CD4-positive, alpha-beta T cell treated with Interleukin-6 for 4 hours (primary cell): ENCODE results near the gene CDT1.
"Not testable (repeated sequence)": the region's sequence is repeated elsewhere in the genome, so short reads cannot be mapped to it uniquely, and the experiment has no call there.

ENCODE experiments used
- DNase-seq: peaks from one replicate; pipeline ENCODE4 v3.0.0-alpha.2; 2020; ENCODE audit warnings: mixed read lengths

The CDT1 gene

DNA sequence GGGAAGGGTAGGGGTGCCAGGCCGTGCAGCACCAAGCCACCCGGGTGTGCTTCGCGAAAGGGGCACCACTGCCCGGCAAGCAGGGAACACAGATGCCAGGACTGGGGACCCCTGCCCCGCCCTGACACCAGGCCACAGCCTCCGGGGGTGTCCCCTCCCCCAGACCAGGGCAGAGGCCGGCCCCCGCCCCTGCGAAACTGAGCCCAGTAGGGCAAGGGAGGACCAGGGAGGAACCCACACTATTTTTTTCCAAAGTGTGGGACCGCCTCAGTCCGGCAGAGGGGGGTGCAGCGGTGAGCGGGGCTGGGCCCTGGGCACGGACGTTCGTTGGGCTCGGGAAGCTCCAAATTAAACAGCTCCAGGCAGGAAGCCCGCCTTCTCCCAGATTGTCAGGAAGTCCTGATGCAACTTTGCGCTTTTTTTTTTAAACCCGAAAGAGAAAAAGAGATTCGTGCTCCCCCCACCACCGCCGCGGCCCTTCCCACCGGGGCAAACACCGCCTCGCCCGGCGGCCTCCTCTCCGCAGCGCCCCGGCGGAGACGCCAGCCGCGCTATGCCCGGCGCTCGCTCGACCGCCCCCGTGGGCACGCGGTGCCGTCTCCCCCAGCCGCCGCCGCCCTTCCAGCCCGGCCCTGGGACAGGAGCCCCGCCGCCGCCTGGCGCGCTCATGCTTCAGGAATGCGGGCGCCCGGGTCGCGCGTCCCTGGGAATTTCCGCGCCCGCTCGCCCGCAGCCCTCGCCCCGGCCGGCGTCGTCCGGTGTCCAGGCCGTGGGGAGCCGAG is 19.3 kb upstream of the CDT1 start:
- peak; percentile 52 for DNase-seq

DNA sequence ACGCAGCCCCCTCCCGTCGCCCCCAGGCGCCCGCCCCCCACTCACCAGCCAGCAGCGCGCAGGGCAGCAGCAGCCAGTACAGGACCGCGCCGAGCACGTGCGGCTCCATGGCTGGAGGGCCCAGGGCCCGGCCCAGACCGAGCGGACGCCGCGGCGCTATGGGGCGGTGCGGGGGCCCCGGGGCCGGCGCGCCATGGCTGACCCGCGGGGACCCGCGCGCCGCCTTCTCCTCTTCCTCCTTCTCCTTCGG is 18.8 kb upstream of the CDT1 start:
- DNase-seq = no peak

DNA sequence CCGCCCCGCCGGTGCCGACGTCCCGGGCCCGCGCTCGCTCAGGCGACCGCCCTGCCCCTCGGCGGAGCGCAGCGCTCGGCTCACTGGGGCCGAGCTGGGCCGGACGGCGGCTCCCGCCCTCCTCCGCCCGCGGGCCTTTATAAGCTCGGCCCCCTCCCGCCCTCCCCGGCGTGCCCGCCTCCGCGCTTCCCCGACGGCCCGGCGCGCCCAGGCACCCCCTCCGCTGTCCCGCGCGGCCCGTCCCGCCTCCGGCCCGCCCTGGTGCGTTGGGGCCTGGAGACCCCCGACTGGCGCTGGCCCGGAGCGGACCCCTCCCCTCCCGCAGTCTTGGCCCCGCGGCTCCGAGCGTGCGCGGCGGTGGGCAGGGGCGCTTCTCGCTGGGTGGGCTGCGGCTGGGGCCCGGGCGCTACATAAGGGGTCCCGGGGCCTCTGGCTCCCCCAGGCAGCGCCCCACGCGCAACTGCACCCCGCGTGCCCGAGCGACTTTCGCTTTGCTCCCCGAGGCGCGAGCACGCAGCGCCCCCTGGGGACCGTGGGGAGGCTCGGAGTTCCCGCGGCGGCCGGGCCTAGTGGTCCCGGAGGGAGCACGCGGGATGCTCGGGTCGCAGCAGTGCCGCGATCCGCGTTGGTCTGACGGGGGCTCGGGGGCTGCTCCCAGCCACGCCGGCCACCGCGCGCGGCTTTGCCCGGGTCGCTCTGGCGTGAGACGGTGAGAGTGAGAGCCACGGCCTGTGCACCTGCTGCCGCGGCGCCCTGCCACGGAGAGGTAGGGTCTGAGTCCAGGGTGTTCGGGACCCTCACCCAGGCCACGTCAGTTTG is 18.3 kb upstream of the CDT1 start, which contains the start of gene PIEZO1:
PIEZO1 (minus strand) TSS at position 115 of the 819 bp plus-strand sequence. CDS start 256 bp downstream, outside the sequence.
- DNase-seq = peak; percentile 91

DNA sequence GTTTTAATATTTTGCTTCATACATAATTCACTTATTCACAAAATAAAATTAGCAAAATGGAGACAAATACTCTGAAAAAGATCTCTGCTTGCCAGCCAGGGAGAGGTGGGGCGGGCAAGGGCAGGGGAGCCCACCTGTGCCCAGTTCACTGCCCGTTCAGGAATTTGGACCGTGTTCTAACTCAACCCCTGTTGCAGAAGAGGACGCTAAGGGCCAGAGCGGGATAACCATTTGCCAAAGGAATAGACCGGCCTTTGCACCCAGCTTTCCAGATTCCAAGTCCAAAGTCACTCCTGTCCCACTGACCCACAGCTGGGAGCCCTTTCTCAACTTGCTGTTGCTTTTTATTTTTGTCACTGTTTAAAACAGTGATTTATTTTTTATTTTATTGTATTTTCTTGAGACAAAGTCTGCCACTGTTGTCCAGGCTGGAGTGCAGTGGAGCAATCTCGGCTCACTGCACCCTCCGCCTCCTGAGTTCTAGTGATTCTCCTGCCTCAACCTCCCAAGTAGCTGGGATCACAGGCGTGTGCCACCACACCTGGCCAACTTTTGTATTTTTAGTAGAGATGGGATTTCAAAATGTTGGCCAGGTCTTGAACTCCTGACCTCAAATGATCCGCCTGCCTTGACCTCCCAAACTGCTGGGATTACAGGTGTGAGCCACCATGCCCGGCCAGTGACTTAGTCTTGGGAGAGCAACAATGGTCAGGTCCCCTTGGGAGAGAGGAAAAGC is 15.8 kb upstream of the CDT1 start:
- DNase-seq = no peak

DNA sequence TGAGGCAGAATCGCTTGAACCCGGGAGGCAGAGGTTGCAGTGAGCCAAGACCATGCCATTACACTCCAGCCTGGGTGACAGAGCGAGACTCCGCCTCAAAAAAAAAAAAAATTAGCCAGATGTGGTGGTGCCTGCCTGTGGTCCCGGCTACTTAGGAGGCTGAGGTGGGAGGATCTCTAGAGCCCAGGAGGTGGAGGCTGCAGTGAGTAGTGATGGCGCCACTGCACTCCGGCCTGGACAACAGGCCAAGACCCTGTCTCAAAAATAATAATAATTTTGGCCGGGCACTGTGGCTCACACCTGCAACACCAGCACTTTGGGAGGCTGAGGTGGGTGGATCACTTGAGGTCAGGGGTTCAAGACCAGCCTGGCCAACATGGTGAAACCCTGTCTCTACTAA is 14.8 kb upstream of the CDT1 start:
- DNase-seq = not testable (repeated sequence)

DNA sequence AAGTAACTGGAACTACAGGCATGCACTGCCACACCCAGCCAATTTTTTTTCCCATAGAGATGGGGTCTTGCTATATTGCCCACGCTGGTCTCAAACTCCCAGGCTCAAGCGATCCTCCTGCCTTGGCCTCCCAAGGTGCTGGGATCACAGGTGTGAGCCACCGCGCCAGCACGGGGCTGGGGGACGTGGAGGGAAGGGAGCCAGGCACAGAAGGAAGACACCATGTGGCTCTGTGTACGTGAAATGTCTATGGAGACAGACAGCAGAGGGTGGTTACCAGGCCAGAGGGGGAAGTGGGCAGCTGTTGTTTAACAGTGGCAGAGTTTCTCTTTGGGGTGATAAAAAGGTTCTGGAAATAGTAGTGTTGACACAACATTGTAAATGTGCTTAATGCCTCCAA is 14.0 kb upstream of the CDT1 start:
- no peak for DNase-seq

DNA sequence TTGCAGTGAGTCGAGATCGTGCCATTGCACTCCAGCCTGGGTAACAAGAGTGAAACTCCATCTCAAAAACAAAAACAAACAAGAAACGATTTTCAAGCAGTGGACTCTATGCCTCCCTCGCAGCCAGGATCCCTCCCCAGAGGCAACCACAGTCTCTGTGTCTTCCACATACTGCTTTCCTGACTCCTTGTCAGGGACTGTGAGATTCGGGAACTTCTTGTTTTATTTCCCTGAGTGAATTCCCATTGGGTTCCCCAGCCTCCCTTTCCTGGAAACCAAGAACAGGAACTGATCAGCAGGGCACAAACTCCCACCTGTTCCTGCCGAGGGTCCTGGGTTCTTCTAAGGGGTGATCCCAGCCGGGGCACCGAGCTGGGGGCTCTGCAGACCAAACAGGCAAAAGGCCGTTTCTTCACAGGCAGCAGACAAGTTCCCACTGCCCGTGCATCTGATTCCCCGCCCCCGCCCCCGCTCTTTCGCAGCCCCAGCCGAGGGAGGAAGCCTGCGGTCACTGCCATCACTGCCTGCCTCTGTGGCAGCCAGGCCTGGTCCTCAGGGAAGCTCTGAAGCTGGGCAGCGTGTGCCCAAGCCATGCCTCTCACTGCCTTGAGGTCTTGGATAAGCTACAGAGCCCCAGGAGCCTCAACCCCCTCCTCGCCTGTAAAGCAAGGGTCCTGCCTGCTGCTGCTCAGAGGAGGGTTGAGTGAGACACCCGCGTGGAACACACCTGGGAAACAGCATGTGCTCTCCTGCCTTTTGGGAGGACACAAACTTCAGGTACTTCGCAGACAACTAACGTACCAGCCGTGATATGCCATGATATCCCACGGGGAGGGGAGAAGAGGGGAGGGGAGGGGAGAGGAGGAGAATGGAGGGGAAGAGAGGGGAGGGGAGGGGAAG is 13.0 kb upstream of the CDT1 start:
- peak; percentile 83 for DNase-seq

DNA sequence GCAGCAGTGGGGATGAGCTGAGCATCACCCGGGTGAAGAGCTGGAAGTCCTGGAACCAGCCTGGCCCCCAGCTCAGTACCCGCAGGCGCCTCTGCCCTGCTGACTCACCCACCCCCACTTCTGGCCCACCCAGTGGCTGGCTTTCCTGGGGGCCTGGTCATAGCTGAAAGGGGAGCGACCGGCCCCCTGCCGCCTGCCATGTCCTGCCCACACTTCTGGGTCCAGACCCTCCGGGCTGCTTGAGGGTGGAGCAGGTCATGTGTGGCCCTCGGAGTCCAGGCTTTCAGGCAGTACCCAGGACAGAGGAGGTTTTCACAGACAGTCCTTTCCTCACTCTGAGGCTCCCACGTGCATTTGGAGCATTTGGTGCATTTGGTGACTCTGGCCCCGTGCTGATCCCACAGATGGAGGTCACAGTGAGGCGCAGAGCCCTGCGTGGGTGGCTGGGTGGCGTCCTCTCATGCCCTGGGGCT is 11.5 kb upstream of the CDT1 start:
- DNase-seq = no peak

DNA sequence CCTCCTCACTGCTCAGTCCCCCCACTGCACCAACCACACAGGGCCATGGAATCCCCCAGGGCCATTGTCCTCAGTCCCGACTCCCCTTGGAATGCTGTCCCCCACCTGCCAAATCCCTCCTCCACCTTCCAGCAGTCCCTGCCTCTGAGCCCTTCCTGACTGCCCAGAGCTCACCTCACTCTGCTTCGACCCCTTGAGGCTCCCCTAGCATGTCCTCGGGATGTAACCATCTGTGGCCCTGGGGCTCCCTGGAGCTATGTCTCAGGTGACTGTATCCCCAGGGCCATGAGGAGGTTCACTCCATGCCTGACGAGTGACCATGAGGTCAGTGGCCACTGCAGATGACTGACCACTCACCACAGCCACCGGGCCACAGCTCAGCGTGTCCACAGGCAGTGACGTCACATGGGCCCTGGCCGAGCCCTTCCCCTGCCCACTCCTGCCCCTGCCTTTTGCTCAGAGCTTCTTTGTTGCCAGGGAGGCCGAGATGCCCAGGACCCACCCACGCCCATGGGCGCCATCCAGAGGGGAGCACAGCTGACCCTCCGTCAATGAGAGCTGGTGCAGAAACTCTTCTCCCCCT is 10.8 kb upstream of the CDT1 start:
- no peak for DNase-seq

DNA sequence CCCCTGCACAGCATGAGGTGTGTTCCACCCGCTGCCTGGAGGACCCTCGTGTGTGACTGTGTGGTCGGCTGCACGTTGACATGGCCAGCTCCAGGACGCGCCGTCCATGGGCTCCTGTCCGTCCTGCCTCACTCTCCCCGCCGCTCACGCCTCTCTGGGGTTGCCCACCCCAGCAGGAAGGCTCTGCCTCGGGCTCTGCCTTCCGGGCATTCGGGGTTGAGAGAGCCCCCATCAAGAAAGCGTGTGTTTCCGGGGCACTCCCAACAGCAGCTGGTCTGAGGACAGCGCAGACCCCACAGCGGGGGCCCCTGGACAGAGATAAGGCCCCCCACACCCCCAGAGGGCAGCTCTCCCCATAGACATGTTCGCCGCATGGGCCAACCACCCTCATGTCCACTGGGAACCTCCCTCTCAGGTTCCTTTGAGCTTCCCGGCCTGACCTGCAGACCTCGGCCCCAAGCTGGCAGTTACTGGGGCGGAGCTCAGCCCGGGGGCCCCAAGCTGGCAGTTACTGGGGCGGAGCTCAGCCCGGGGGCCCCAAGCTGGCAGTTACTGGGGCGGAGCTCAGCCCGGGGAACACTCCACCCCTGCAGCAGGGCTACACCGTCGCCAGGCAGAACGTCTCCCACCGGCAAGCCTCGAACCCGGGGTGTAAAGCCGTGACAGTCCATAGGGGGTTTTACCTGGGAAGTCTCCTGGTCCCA is 10.2 kb upstream of the CDT1 start:
- DNase-seq = no peak

DNA sequence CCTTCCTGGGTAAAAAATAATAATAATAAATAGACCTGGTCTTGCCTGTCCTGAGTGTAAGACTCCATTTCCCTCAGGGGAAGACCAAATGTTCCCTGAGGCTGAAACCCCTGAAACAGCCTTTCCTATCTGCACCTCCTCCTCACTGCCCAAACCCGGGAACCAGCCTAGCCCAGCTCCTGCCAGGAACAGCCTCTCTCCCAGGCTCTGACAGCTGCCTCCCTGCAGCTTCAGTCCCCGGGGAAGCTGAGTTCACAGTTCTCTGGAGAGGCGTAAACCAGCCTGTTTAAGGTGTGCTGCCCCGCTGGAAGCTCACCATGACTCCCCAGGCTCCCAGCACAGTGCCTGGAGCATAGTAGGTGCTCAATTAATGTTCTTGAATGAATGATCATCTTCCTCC is 7.3 kb upstream of the CDT1 start:
- DNase-seq = no peak

DNA sequence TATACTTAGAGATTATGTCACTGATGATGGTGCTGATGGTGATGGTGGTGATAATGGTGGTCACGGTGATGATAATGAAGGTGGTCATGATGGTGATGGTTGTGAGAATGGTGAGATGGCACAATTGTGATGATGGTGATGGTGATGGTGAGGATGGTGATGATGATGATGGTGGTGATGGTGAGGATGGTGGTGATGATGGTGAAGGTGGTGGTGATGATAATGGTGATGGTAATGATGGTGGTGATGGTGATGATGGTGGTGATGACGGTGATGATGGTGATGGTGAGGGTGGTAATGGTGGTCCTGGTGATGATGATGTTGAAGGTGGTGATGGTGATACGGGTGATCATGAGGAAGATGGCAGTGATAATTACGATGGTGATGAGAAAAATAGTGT is 5.5 kb upstream of the CDT1 start:
- no peak for DNase-seq

DNA sequence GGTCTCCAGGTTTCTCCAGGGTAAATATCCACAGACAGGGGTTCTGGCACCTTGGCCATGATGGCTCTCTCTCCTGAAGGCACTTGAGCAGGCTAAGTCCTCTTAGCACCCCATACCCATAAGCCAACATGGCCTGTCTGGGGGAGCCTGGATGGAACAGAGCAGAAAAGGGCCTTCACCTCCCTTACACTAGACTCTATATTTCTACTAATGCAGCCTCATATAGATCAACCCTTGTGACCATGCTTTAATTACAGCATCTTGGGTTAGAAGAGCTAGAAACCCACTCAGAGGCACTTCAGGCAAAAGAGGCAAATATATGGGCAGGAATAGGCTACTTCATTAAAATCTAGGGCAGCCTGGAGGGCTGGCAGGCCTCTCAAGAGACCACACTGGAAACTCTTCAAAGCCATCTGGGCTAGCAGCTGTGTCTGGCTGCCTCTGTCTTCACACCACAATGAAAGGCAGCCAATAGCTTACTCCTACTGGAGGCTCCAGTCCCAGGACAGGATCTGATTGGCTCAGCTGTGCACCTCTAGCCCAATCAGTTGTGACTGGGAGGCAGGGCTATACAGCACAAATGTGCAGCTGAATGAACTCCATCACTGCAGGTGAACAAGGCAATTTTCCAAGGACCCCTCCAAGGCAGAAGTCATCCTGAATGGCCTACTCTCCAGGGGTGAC is 4.7 kb upstream of the CDT1 start:
- no peak for DNase-seq

DNA sequence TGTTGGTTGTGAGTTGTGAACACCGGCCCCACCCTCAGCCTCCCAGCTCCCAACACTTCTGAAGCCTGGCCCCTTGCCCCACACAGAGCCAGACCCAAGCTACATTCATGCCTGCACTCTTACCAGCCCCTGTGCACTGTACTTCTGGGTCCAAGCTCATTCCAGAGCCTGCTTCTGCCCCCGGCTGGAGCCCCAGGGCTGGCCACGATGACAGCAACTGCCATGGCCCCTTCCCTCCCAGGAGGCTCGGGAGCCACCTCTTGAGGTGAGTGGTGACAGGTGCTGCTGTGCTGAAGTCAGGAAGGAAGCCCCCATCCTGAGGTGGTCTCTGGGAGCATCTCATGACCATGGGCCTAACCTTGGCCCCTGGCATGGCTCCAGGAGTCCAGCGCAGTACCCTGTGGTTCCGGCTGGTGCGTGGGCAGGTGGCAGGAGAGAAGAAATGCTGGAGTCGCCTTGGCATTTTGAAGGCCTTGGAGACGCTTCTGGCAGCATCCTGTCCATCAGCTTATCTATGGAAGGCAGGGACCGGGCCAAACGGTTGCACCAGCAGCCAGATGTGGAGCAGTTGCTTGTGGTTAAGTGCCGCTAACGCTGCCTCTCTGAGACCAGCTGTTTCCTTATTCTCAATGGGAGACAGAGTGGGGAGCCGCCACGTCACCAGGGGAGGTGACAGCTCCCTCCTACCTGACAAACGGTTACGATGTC is 3.9 kb upstream of the CDT1 start:
- peak; percentile 62 for DNase-seq

DNA sequence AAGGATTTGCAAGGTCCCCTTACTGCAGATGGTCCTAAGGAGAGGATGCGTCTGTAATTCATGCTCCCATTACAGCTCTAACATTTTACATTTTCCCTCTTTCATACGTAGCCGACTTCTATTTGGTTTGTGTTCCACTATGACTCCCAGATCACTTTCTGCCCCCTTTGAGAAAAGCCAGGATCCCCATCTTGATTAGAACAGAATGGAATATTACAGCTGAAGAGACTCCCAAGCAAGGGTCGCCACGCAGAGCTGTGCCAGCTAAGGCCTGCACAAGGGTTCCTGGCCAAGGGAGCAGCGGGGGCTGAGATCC is 3.4 kb upstream of the CDT1 start:
- no peak for DNase-seq

DNA sequence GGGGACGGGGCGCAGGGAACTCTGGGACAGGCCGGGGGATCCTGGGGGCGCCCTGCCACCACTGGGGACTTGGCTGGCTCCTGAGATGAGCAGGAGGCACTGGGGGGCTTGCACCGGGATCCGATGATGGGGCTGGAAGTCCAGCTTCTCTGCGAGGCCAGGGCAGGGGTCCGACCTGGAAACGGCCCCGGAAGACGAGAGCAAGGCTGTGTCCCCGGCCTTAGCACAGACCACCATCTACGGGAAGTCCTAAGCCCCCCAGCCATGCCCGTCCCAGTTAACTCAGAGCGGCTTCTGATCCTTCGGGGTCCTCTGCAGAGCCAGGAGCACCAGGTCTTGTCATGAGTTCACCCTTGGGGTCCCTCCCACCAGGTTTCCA is 573 bp downstream of the CDT1 start:
- no peak for DNase-seq

DNA sequence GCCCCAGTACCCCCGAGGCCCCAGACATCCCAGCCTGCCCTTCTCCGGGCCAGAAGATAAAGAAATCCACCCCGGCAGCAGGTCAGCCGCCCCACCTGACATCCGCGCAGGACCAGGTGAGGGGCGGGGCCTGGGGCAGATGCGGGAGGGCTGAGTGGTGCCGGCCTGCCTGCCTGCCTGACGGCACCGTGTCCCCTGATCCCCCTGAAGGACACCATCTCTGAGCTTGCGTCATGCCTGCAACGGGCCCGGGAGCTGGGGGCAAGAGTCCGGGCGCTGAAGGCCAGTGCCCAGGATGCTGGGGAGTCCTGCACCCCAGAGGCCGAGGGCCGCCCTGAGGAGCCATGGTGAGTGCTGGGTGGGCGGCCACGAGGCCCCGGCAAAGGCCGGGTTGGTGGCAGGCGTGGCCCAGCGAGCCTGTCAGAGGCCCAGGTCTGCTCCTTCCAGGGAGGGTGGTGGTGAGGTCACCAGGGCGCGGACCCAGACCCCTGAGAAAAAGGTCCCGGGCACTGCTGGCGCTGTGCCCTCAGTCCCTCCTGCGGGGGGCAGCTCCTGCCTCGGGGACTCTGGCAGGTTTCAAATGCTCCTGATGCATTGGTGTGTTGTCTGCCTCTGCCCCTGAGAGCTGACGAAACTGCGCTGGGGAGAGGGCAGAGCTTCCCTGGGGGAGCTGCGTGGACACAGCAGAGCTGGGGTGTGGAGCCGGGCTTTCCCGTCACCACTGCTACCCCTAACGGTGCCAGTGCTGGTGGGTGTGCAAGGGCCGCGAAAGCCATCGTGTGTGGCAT is 1.2 kb downstream of the CDT1 start:
- peak; percentile 43 for DNase-seq

DNA sequence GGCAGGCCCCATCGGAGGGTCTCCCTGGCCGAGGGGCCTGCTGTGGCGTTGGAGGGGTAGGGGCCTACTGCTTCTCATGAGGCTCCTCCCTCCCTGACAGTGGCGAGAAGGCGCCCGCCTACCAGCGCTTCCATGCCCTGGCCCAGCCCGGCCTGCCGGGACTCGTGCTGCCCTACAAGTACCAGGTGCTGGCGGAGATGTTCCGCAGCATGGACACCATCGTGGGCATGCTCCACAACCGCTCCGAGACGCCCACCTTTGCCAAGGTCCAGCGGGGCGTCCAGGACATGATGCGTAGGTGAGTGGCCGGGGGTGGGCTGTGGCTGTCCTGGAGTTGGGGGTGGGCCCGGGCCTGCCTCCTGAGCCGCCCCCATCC is 1.7 kb downstream of the CDT1 start:
- no peak for DNase-seq

DNA sequence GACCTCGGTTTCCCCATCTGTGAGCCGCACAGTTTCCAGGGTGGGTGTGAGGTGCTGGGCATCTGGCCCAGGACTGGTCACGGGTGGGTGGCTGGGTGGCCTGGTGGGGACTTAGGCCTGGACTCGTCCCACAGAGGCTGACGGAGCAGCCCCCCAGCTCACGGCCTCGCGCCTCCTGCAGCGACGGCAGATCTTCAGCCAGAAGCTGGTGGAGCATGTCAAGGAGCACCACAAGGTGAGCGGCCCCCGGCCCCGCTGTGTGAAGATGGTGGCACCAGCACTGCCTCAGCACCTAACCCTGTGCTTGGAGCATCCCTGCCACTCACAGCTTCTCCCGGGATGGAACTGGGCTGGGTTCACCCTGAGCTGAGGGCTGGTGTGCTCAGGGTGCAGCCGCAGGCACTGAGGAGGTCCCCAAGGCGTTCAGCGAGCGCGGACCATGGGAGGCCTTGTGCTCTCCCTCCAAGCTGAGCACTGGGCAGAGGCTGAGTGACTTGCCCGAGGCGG is 2.4 kb downstream of the CDT1 start:
- no peak for DNase-seq
